ENCODE data around the gene LILRB1. TPM values are rescaled to one million over a fixed set of nuclear protein-coding genes. Genes with fewer than 3 reads are reported as not detected.
"Not testable (repeated sequence)": the region's sequence is repeated elsewhere in the genome, so short reads cannot be mapped to it uniquely, and the experiment has no call there.

Gene LILRB1
- polyA plus RNA-seq = not detected in 2 replicates
- not detected in 2 replicates for polyA minus RNA-seq

DNA sequence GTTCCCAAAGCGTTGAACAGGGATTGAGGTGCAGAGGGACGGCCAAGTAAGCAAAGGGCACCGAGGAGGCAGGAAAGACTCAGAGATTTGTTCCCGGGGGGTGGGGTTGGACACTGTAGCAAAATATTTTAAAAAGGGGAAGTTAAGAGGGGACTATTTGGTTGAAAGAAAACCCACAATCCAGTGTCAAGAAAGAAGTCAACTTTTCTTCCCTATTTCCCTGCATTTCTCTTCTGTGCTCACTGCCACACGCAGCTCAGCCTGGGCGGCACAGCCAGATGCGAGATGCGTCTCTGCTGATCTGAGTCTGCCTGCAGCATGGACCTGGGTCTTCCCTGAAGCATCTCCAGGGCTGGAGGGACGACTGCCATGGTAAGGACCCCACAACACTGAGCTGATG is at the start of gene LILRB1:
LILRB1 (plus strand) TSS at position 223 of the 400 bp plus-strand sequence. CDS start 590 bp downstream, outside the sequence.
- not testable (repeated sequence) for H3K27ac ChIP-seq (ENCODE audit: low read length); H3K27me3 ChIP-seq (ENCODE audit: insufficient read depth, low read depth, low read length); H2AFZ ChIP-seq (ENCODE audit: low read depth, low read length); H3K79me2 ChIP-seq (replicated peaks; ENCODE audit: insufficient read depth, low read length); H3K9me2 ChIP-seq (ENCODE audit: insufficient read depth, low read length); H3K9ac ChIP-seq (ENCODE audit: low read length); H3K4me3 ChIP-seq (ENCODE audit: low read length); H3K9me3 ChIP-seq (ENCODE audit: low read length); H3K36me3 ChIP-seq (ENCODE audit: insufficient read depth, low read length); H3F3A ChIP-seq (ENCODE audit: insufficient read depth, low read length, poor library complexity, severe bottlenecking); H4K20me1 ChIP-seq (ENCODE audit: insufficient read depth); H3K4me2 ChIP-seq (ENCODE audit: low read length)

- TF ChIP-seq CTCF (IDR thresholded peaks at IDR 0.05; ENCODE audit: poor library complexity, severe bottlenecking) (no peak), SMC3 (conservative IDR thresholded peaks at IDR 0.05; ENCODE audit: poor library complexity) (no peak), TAF1 (IDR thresholded peaks at IDR 0.05; ENCODE audit: low read depth) (no peak), MXI1 (conservative IDR thresholded peaks at IDR 0.05; ENCODE audit: poor library complexity, severe bottlenecking) (no peak), EZH2 (IDR thresholded peaks at IDR 0.05; ENCODE audit: borderline replicate concordance, insufficient read depth, low read length, poor library complexity, severe bottlenecking) (no peak), REST (IDR thresholded peaks at IDR 0.05; ENCODE audit: borderline replicate concordance) (no peak), RAD21 (conservative IDR thresholded peaks at IDR 0.05) (no peak), EP300 (conservative IDR thresholded peaks at IDR 0.05; ENCODE audit: poor library complexity, severe bottlenecking) (no peak)
- H3K9me3 ChIP-seq (ENCODE audit: low read length) = no peaks in the 10 kb centered on the region
Measured at GRCh38 chr19:54586397-54586796, 43.9 kb upstream of the LILRB1 start.

DNA sequence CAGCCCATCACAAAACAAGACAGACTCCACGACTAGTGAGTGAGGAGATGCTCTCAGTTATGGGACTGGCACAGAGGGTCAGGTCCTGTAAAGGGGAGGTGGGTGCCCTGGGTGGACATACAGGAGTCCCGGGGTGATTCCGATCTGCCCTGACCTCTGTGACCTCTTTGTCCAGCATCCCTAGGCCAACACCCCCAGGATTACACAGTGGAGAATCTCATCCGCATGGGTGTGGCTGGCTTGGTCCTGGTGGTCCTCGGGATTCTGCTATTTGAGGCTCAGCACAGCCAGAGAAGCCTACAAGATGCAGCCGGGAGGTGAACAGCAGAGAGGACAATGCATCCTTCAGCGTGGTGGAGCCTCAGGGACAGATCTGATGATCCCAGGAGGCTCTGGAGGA is 43.3 kb upstream of the LILRB1 start:
- Histone ChIP-seq H3K79me2 (replicated peaks; ENCODE audit: insufficient read depth, low read length) (no peaks in the 10 kb centered on the region), H3K9me2 (ENCODE audit: insufficient read depth, low read length) (no peaks in the 10 kb centered on the region), H3K27ac (ENCODE audit: low read length) (no peak overlapping the region), H2AFZ (ENCODE audit: low read depth, low read length) (no peak overlapping the region), H3K4me2 (ENCODE audit: low read length) (no peak overlapping the region), H4K20me1 (ENCODE audit: insufficient read depth) (no peaks in the 10 kb centered on the region), H3K9me3 (ENCODE audit: low read length) (no peaks in the 10 kb centered on the region), H3K4me3 (ENCODE audit: low read length) (no peak overlapping the region), H3K27me3 (ENCODE audit: insufficient read depth, low read depth, low read length) (no peaks in the 10 kb centered on the region), H3F3A (ENCODE audit: insufficient read depth, low read length, poor library complexity, severe bottlenecking) (no peaks in the 10 kb centered on the region), H3K36me3 (ENCODE audit: insufficient read depth, low read length) (no peaks in the 10 kb centered on the region), H3K9ac (ENCODE audit: low read length) (no peak overlapping the region)
- TF ChIP-seq EP300 (conservative IDR thresholded peaks at IDR 0.05; ENCODE audit: poor library complexity, severe bottlenecking) (no peak), SMC3 (conservative IDR thresholded peaks at IDR 0.05; ENCODE audit: poor library complexity) (no peak), MXI1 (conservative IDR thresholded peaks at IDR 0.05; ENCODE audit: poor library complexity, severe bottlenecking) (no peak), TAF1 (IDR thresholded peaks at IDR 0.05; ENCODE audit: low read depth) (no peak), CTCF (IDR thresholded peaks at IDR 0.05; ENCODE audit: poor library complexity, severe bottlenecking) (no peak), REST (IDR thresholded peaks at IDR 0.05; ENCODE audit: borderline replicate concordance) (no peak), RAD21 (conservative IDR thresholded peaks at IDR 0.05) (no peak), POLR2AphosphoS5 (IDR thresholded peaks at IDR 0.05) (no peak), EZH2 (IDR thresholded peaks at IDR 0.05; ENCODE audit: borderline replicate concordance, insufficient read depth, low read length, poor library complexity, severe bottlenecking) (no peak)

More at GRCh38 chr19:54586397-54586796, 43.9 kb upstream of the LILRB1 start:
- Histone ChIP-seq H3K9me2 (ENCODE audit: insufficient read depth, low read length) (no peaks in the 10 kb centered on the region), H3K4me3 (ENCODE audit: low read length) (no peak overlapping the region), H3K79me2 (replicated peaks; ENCODE audit: insufficient read depth, low read length) (no peaks in the 10 kb centered on the region), H3K9ac (ENCODE audit: low read length) (no peak overlapping the region), H2AFZ (ENCODE audit: low read depth, low read length) (no peak overlapping the region), H3F3A (ENCODE audit: insufficient read depth, low read length, poor library complexity, severe bottlenecking) (no peaks in the 10 kb centered on the region), H3K36me3 (ENCODE audit: insufficient read depth, low read length) (no peaks in the 10 kb centered on the region), H3K27me3 (ENCODE audit: insufficient read depth, low read depth, low read length) (no peaks in the 10 kb centered on the region), H3K4me2 (ENCODE audit: low read length) (no peak overlapping the region), H4K20me1 (ENCODE audit: insufficient read depth) (no peaks in the 10 kb centered on the region), H3K27ac (ENCODE audit: low read length) (no peak overlapping the region)

Measured in neural cell (in vitro differentiated cells).